GM23338 (cell line): Measurements from ENCODE around the gene GPR87. TPM values are rescaled to one million over a fixed set of nuclear protein-coding genes. Genes with fewer than 3 reads are reported as not detected.

Source experiments
- ATAC-seq: fragments of 200-7000 bp; cut with Tn5 transposase; 3 replicates; pipeline ENCODE4 v1.9.1; 2020
- DNase-seq: peaks from one replicate; pipeline ENCODE4 v3.0.0-alpha.2; 2015; ENCODE audit warnings: low spot score
- H2AFZ ChIP-seq: fragments of 200-600 bp; sonication (generic); 2 replicates; pipeline ENCODE4 v1.8.0; 2016; ENCODE audit warnings: antibody characterized with exemption, mild to moderate bottlenecking, moderate library complexity
- H3F3A ChIP-seq: fragments of 200-600 bp; sonication (generic); replicated peaks from 2 replicates; pipeline ENCODE4 v1.8.0; 2017; ENCODE audit warnings: antibody characterized with exemption, mixed run types, low read depth
- H3K27ac ChIP-seq: fragments of 200-600 bp; sonication (generic); 2 replicates; pipeline ENCODE4 v1.6.1; 2016; ENCODE audit warnings: low read depth
- H3K27me3 ChIP-seq: fragments of 200-600 bp; sonication (generic); 2 replicates; pipeline ENCODE4 v1.8.0; 2016; ENCODE audit warnings: mild to moderate bottlenecking, mixed run types, moderate library complexity; ENCODE audit not compliant: insufficient read depth
- H3K36me3 ChIP-seq: fragments of 200-600 bp; sonication (generic); 2 replicates; pipeline ENCODE4 v1.8.0; 2016; ENCODE audit warnings: mild to moderate bottlenecking; ENCODE audit not compliant: insufficient read depth
- H3K4me1 ChIP-seq: fragments of 200-600 bp; sonication (generic); 2 replicates; pipeline ENCODE4 v1.8.0; 2016; ENCODE audit warnings: mild to moderate bottlenecking, moderate library complexity; ENCODE audit not compliant: insufficient read depth
- H3K4me2 ChIP-seq: fragments of 200-600 bp; sonication (generic); 2 replicates; pipeline ENCODE4 v1.7.1; 2017; ENCODE audit warnings: mixed run types
- H3K4me3 ChIP-seq: fragments of 200-600 bp; sonication (generic); 2 replicates; pipeline ENCODE4 v1.6.1; 2016; ENCODE audit warnings: mixed run types
- H3K79me2 ChIP-seq: fragments of 200-600 bp; sonication (generic); replicated peaks from 2 replicates; pipeline ENCODE4 v1.8.0; 2017; ENCODE audit warnings: mild to moderate bottlenecking; ENCODE audit not compliant: insufficient read depth
- H3K9me2 ChIP-seq: fragments of 200-600 bp; sonication (generic); 2 replicates; pipeline ENCODE4 v1.8.0; 2017; ENCODE audit not compliant: insufficient read depth
- H4K20me1 ChIP-seq: fragments of 200-600 bp; sonication (generic); replicated peaks from 2 replicates; pipeline ENCODE4 v1.8.0; 2017; ENCODE audit warnings: mild to moderate bottlenecking; ENCODE audit not compliant: insufficient read depth
- H3K27ac Mint-ChIP-seq: 2 replicates; pipeline ENCODE4 v1.8.0; 2020; ENCODE audit warnings: inconsistent platforms, mild to moderate bottlenecking, moderate library complexity, mixed read lengths
- H3K27me3 Mint-ChIP-seq: 3 replicates; pipeline ENCODE4 v1.8.0; 2022; ENCODE audit warnings: low read depth, mild to moderate bottlenecking, moderate library complexity, mixed read lengths, inconsistent platforms; ENCODE audit not compliant: insufficient read depth, poor library complexity
- H3K36me3 Mint-ChIP-seq: 3 replicates; pipeline ENCODE4 v1.8.0; 2021; ENCODE audit warnings: low read depth, mild to moderate bottlenecking, inconsistent platforms, moderate library complexity, mixed read lengths
- H3K4me1 Mint-ChIP-seq: 3 replicates; pipeline ENCODE4 v1.8.0; 2020; ENCODE audit warnings: mild to moderate bottlenecking, inconsistent platforms, mixed read lengths
- H3K4me3 Mint-ChIP-seq: 3 replicates; pipeline ENCODE4 v1.8.0; 2021; ENCODE audit warnings: moderate library complexity, mild to moderate bottlenecking, inconsistent platforms, mixed read lengths
- H3K9me3 Mint-ChIP-seq: 3 replicates; pipeline ENCODE4 v1.8.0; 2020; ENCODE audit warnings: moderate library complexity, mild to moderate bottlenecking, inconsistent platforms, mixed read lengths
- CREB1 ChIP-seq: fragments of 250-450 bp; sonication (Bioruptor Pico); IDR thresholded peaks from 2 replicates; pipeline ENCODE4 v1.5.0; 2020; ENCODE audit warnings: low read depth, mild to moderate bottlenecking, moderate library complexity
- JUNB ChIP-seq: IDR thresholded peaks from one replicate; pipeline ENCODE4 v1.6.1; 2016; ENCODE audit warnings: antibody characterized with exemption; ENCODE audit not compliant: unreplicated experiment
- NANOG ChIP-seq: IDR thresholded peaks from 2 replicates; pipeline ENCODE4 v1.6.1; 2016; ENCODE audit warnings: antibody characterized with exemption, borderline replicate concordance
- STAT1 ChIP-seq: IDR thresholded peaks from one replicate; pipeline ENCODE4 v1.6.1; 2016; ENCODE audit warnings: antibody characterized with exemption; ENCODE audit not compliant: unreplicated experiment
- ZNF331 ChIP-seq: fragments of 250-450 bp; sonication (Bioruptor Pico); IDR thresholded peaks from 2 replicates; pipeline ENCODE4 v1.5.0; 2020; ENCODE audit warnings: low read depth, mild to moderate bottlenecking, moderate library complexity
- ZNF462 ChIP-seq: fragments of 250-450 bp; sonication (Bioruptor Pico); IDR thresholded peaks from 2 replicates; pipeline ENCODE4 v1.5.0; 2020; ENCODE audit warnings: mild to moderate bottlenecking, moderate library complexity
- polyA plus RNA-seq: library from polyadenylated mRNA; unstranded; fragments of >200 nt; fragmentation: Nextera tagmentation; extraction: Ambion mirVana; gene quantifications from 2 replicates; pipeline ENCODE4 v1.2.1, GENCODE V29; 2016
- total RNA-seq: library from RNA; depleted of rRNA; stranded (reverse); fragments of >200 nt; shearing (Covaris generic); gene quantifications from 2 replicates; pipeline ENCODE4 v1.2.3, GENCODE V29; 2014
- TF ChIP-seq, protein P1 (sequence below): IDR thresholded peaks from 2 replicates; pipeline ENCODE4 v1.6.1; 2016; ENCODE audit warnings: antibody characterized with exemption

GPR87 gene
- total and polyA plus RNA-seq, 2 experiments from 2014 or later, result 0.21 TPM; not detected in 1

- Histone ChIP-seq H4K20me1 (no peaks in the 10 kb centered on the region), H3K9me2 (no peaks in the 10 kb centered on the region), H3K4me3 (no peak overlapping the region), H3K79me2 (no peaks in the 10 kb centered on the region), H2AFZ (no peak overlapping the region), H3K4me2 (no peak overlapping the region), H3K4me1 (peaks cover 38% of the 10 kb centered on the region), H3K36me3 (no peaks in the 10 kb centered on the region), H3K27me3 (no peaks in the 10 kb centered on the region), H3F3A (no peaks in the 10 kb centered on the region), H3K27ac (no peak overlapping the region)
- Mint-ChIP-seq H3K36me3 (no peaks in the 10 kb centered on the region), H3K27me3 (peaks cover 4% of the 10 kb centered on the region), H3K4me3 (no peak overlapping the region), H3K9me3 (no peaks in the 10 kb centered on the region), H3K27ac (peak overlapping the region; percentile 38; the same call in 1 of the 2 replicates), H3K4me1 (peaks cover 51% of the 10 kb centered on the region)
- no peak for TF ChIP-seq ZNF331
- ATAC-seq (peak; percentile 40; the same call in 2 of the 3 replicates), DNase-seq (peak; percentile 13)
These were observed 30.8 kb upstream of the GPR87 start for GRCh38 chr3:151347432-151347831.

DNA sequence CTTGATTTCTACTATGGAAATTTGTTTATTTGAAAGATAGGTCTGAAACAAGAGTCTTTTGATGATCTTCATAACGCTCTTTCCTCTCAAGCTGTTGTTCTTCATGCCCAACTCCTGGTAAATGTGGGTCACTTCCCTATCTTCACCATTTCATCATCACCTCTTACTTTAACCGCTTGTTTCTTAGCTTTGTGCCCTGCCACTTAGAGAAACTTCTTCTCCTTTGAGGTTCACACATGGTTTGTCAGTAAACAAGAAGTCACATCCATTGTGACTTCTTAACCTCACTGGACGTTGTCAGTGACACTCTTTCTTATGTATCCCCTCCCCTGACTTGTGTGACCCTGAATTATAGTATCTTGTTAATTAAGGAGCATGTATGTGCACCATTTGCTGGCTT is 29.7 kb upstream of the GPR87 start:
- no peak overlapping the region for H2AFZ ChIP-seq
- H3K36me3 ChIP-seq, result no peaks in the 10 kb centered on the region
- Mint-ChIP-seq H3K27ac (no peak overlapping the region), H3K36me3 (no peaks in the 10 kb centered on the region), H3K4me1 (peaks cover 49% of the 10 kb centered on the region), H3K27me3 (peaks cover 4% of the 10 kb centered on the region), H3K9me3 (no peaks in the 10 kb centered on the region), H3K4me3 (no peak overlapping the region)
- no peaks in the 10 kb centered on the region for H3K79me2 ChIP-seq
- no peaks in the 10 kb centered on the region for H3K27me3 ChIP-seq
- no peaks in the 10 kb centered on the region for H3K9me2 ChIP-seq
- ATAC-seq (no peak), DNase-seq (no peak)
- TF ChIP-seq JUNB (no peak), ZNF462 (CRISPR knock-in tag) (no peak), CREB1 (CRISPR knock-in tag) (no peak), NANOG (no peak), STAT1 (no peak), ZNF331 (no peak)
- TF ChIP-seq, protein P1, sequence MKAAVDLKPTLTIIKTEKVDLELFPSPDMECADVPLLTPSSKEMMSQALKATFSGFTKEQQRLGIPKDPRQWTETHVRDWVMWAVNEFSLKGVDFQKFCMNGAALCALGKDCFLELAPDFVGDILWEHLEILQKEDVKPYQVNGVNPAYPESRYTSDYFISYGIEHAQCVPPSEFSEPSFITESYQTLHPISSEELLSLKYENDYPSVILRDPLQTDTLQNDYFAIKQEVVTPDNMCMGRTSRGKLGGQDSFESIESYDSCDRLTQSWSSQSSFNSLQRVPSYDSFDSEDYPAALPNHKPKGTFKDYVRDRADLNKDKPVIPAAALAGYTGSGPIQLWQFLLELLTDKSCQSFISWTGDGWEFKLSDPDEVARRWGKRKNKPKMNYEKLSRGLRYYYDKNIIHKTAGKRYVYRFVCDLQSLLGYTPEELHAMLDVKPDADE, result no peak
- peaks cover 38% of the 10 kb centered on the region for H3K4me1 ChIP-seq
- no peak overlapping the region for H3K4me2 ChIP-seq
- no peak overlapping the region for H3K4me3 ChIP-seq
- no peaks in the 10 kb centered on the region for H3F3A ChIP-seq
- no peak overlapping the region for H3K27ac ChIP-seq
- no peaks in the 10 kb centered on the region for H4K20me1 ChIP-seq
